ENCODE data around the gene TPST2. TPM values are rescaled to one million over a fixed set of nuclear protein-coding genes. Genes with fewer than 3 reads are reported as not detected.

The TPST2 gene
- total RNA-seq, 1 experiment from 2014 or later = 11.8 TPM

GRCh38 chr22:26545827-26546226 is 44.1 kb downstream of the TPST2 start:
- intact Hi-C loops (cut with micrococcal nuclease) = no loop called here
- H3K27ac ChIP-seq (ENCODE audit: low read depth, low read length) = no peak overlapping the region
- peaks cover 8% of the 10 kb centered on the region in 2 experiments for H3K4me1 ChIP-seq (ENCODE audit: control insufficient read depth in 1 of 2, insufficient read depth in 2 of 2, low read length in 2 of 2)
- CTCF ChIA-PET = interaction anchor here (0.7 kb wide), 1 partner anchor 9 kb away, joined by 3 read pairs; no protein-coding TSS in a partner anchor
- RAD21 ChIA-PET (ENCODE audit: low non-redundant PET in 1 of 2, low total read pairs in 2 of 2, uncharacterized antibody in 2 of 2, unreplicated experiment in 2 of 2) = no interaction called here
- H3K36me3 ChIP-seq (ENCODE audit: control insufficient read depth in 1 of 2, insufficient read depth in 2 of 2, low read length in 2 of 2) = no peaks in the 10 kb centered on the region
- H3K4me3 ChIP-seq (replicated peaks in 1 of 2; ENCODE audit: low read depth in 1 of 2, low read length in 2 of 2) = no peak overlapping the region
- DNase-seq (ENCODE audit: low read depth, low spot score) = no peak
- no peak for TF ChIP-seq CEBPB (IDR thresholded peaks at IDR 0.05; ENCODE audit: low read depth)
- no peaks in the 10 kb centered on the region for H4K20me1 ChIP-seq (ENCODE audit: insufficient read depth)
- no TSS peak for BruUV-seq (replicated peaks)
- H3K4me2 ChIP-seq (ENCODE audit: low read length) = no peak overlapping the region
- H3K9me3 ChIP-seq (ENCODE audit: control insufficient read depth in 1 of 2, insufficient read depth in 1 of 2, low read depth in 1 of 2, low read length in 2 of 2) = no peaks in the 10 kb centered on the region
- ATAC-seq = no peak
- no peak overlapping the region for H2AFZ ChIP-seq (ENCODE audit: low read depth, low read length, poor library complexity, severe bottlenecking)
- no peaks in the 10 kb centered on the region for H3K79me2 ChIP-seq (ENCODE audit: insufficient read depth, low read length)
- no peak overlapping the region for H3K9ac ChIP-seq (ENCODE audit: low read length)
- POLR2A ChIA-PET = no interaction called here
- H3K9me2 ChIP-seq (ENCODE audit: insufficient read depth) = no peaks in the 10 kb centered on the region
- no peaks in the 10 kb centered on the region for H3K27me3 ChIP-seq (ENCODE audit: insufficient read depth, low read length)

- intact Hi-C loops (cut with micrococcal nuclease) = no loop called here
- H3K9me3 ChIP-seq (ENCODE audit: control insufficient read depth in 1 of 2, insufficient read depth in 1 of 2, low read depth in 1 of 2, low read length in 2 of 2) = no peaks in the 10 kb centered on the region
- no peaks in the 10 kb centered on the region; a peak in 1 of 4 replicates for H3K36me3 ChIP-seq (ENCODE audit: control insufficient read depth in 1 of 2, insufficient read depth in 2 of 2, low read length in 2 of 2)
- ChIA-PET RAD21 (ENCODE audit: low non-redundant PET in 1 of 2, low total read pairs in 2 of 2, uncharacterized antibody in 2 of 2, unreplicated experiment in 2 of 2) (no interaction called here), CTCF (no interaction called here), POLR2A (no interaction called here)
- no peak overlapping the region for H3K9ac ChIP-seq (ENCODE audit: low read length)
- H3K9me2 ChIP-seq (ENCODE audit: insufficient read depth) = no peaks in the 10 kb centered on the region
- TF ChIP-seq POLR2A (IDR thresholded peaks at IDR 0.05; ENCODE audit: borderline replicate concordance, extremely low read depth, insufficient read depth, insufficient read length) (no peak), CTCF (IDR thresholded peaks at IDR 0.05 in 2 of 3, conservative IDR thresholded peaks at IDR 0.05 in 1 of 3; ENCODE audit: borderline replicate concordance in 1 of 3, insufficient read depth in 1 of 3, low read depth in 2 of 3, low read length in 2 of 3) (no peak), EZH2 (IDR thresholded peaks at IDR 0.05) (no peak), TCF7L2 (IDR thresholded peaks at IDR 0.05; ENCODE audit: borderline replicate concordance, extremely low read depth, insufficient read depth, insufficient read length) (no peak)
- no TSS peak for BruUV-seq (replicated peaks)
- H3K4me1 ChIP-seq (ENCODE audit: control insufficient read depth in 1 of 2, insufficient read depth in 2 of 2, low read length in 2 of 2) = peaks cover 4% of the 10 kb centered on the region in 2 experiments; a peak in 3 of 4 replicates
- ATAC-seq = no peak
- no peaks in the 10 kb centered on the region for H4K20me1 ChIP-seq (ENCODE audit: insufficient read depth)
- H3K27me3 ChIP-seq (ENCODE audit: insufficient read depth, low read length) = no peaks in the 10 kb centered on the region
- no peak overlapping the region for H3K27ac ChIP-seq (ENCODE audit: low read depth, low read length)
- no peak for DNase-seq (ENCODE audit: low read depth, low spot score)
- no peak overlapping the region for H3K4me3 ChIP-seq (replicated peaks in 1 of 2; ENCODE audit: low read depth in 1 of 2, low read length in 2 of 2)
- no peak overlapping the region for H2AFZ ChIP-seq (ENCODE audit: low read depth, low read length, poor library complexity, severe bottlenecking)
- H3K79me2 ChIP-seq (ENCODE audit: insufficient read depth, low read length) = no peaks in the 10 kb centered on the region
- no peak overlapping the region for H3K4me2 ChIP-seq (ENCODE audit: low read length)
These were observed 44.5 kb downstream of the TPST2 start for GRCh38 chr22:26545385-26545784.

All from HCT116 (cell line).